ENCODE data around the gene USP4. TPM values are rescaled to one million over a fixed set of nuclear protein-coding genes. Genes with fewer than 3 reads are reported as not detected.

Gene USP4
- total RNA-seq, 1 experiment from 2014 or later = 37.8 TPM

- Histone ChIP-seq H3K36me3 (ENCODE audit: control insufficient read depth, insufficient read depth, low read length) (no peaks in the 10 kb centered on the region), H3K27me3 (replicated peaks; ENCODE audit: control insufficient read depth, insufficient read depth, low read length) (no peaks in the 10 kb centered on the region), H3K4me3 (ENCODE audit: low read depth, low read length) (no peak overlapping the region), H3K4me1 (0 out of 2 replicates have a peak, but pooled peaks cover 4% of the 10 kb centered on the region), H3K9me3 (no peaks in the 10 kb centered on the region)
- no peak for DNase-seq
- TF ChIP-seq CTCF (IDR thresholded peaks at IDR 0.05; ENCODE audit: insufficient read depth in 1 of 2, low read depth in 1 of 2, low read length in 1 of 2, severe bottlenecking in 1 of 2, unreplicated experiment in 1 of 2) = no peak
- intact Hi-C loops (cut with micrococcal nuclease; ENCODE audit: unreplicated experiment) = no loop called here
- no peak overlapping the region for H3K4me3 Mint-ChIP-seq (ENCODE audit: unreplicated experiment)
- H3K9me3 Mint-ChIP-seq (ENCODE audit: unreplicated experiment) = no peaks in the 10 kb centered on the region
- POLR2A ChIA-PET = no interaction called here
- CTCF ChIA-PET = no interaction called here
- H3K4me1 Mint-ChIP-seq (ENCODE audit: low read depth, unreplicated experiment) = peaks cover 19% of the 10 kb centered on the region
- no peak overlapping the region for H3K27ac Mint-ChIP-seq (ENCODE audit: unreplicated experiment)
- H3K36me3 Mint-ChIP-seq (ENCODE audit: insufficient read depth, unreplicated experiment) = peaks cover 10% of the 10 kb centered on the region
- no peaks in the 10 kb centered on the region for H3K27me3 Mint-ChIP-seq (ENCODE audit: insufficient read depth, unreplicated experiment)
- no TSS peak for BruUV-seq (replicated peaks)
Measured at GRCh38 chr3:49343163-49343562, 3.3 kb upstream of the USP4 start.

- TF ChIP-seq CTCF (IDR thresholded peaks at IDR 0.05; ENCODE audit: insufficient read depth in 1 of 2, low read depth in 1 of 2, low read length in 1 of 2, severe bottlenecking in 1 of 2, unreplicated experiment in 1 of 2) = no peak
- Mint-ChIP-seq H3K9me3 (ENCODE audit: unreplicated experiment) (no peaks in the 10 kb centered on the region), H3K27ac (ENCODE audit: unreplicated experiment) (peak overlapping the region; percentile 79), H3K36me3 (ENCODE audit: insufficient read depth, unreplicated experiment) (peaks cover 10% of the 10 kb centered on the region), H3K27me3 (ENCODE audit: insufficient read depth, unreplicated experiment) (no peaks in the 10 kb centered on the region), H3K4me1 (ENCODE audit: low read depth, unreplicated experiment) (peaks cover 19% of the 10 kb centered on the region), H3K4me3 (ENCODE audit: unreplicated experiment) (peak overlapping the region; percentile 22)
- H3K27me3 ChIP-seq (replicated peaks; ENCODE audit: control insufficient read depth, insufficient read depth, low read length) = no peaks in the 10 kb centered on the region
- CTCF ChIA-PET = no interaction called here
- intact Hi-C loops (cut with micrococcal nuclease; ENCODE audit: unreplicated experiment) = no loop called here
- H3K36me3 ChIP-seq (ENCODE audit: control insufficient read depth, insufficient read depth, low read length) = no peaks in the 10 kb centered on the region
- no peak overlapping the region for H3K4me3 ChIP-seq (ENCODE audit: low read depth, low read length)
- no peak for DNase-seq
- no TSS peak for BruUV-seq (replicated peaks)
- POLR2A ChIA-PET = no interaction called here
- H3K9me3 ChIP-seq = no peaks in the 10 kb centered on the region
- 0 out of 2 replicates have a peak, but pooled peaks cover 4% of the 10 kb centered on the region for H3K4me1 ChIP-seq
Measured at GRCh38 chr3:49341996-49342395, 2.1 kb upstream of the USP4 start.

GRCh38 chr3:49339581-49339940, 292 bp downstream of the USP4 start:
- H3K4me3 Mint-ChIP-seq (ENCODE audit: unreplicated experiment) = peak overlapping the region; percentile 91

More at GRCh38 chr3:49339581-49339940, 292 bp downstream of the USP4 start:
- TF ChIP-seq CTCF (IDR thresholded peaks at IDR 0.05; ENCODE audit: insufficient read depth in 1 of 2, low read depth in 1 of 2, low read length in 1 of 2, severe bottlenecking in 1 of 2, unreplicated experiment in 1 of 2) = no peak
- ChIA-PET POLR2A (interaction anchor here (0.5 to 2.2 kb wide), 12 partner anchors 11 to 332 kb away, joined by 3 to 34 read pairs (median 10); partner anchors contain the start of genes DAG1, GPX1, LAMB2 and NICN1), CTCF (interaction anchor here (0.6 to 1.9 kb wide), 26 partner anchors 9 to 1464 kb away, joined by 3 to 60 read pairs (median 6); partner anchors contain the start of genes AMT, KLHDC8B, NICN1 and QRICH1)
- intact Hi-C loops (cut with micrococcal nuclease; ENCODE audit: unreplicated experiment) = no loop called here
- peak overlapping the region; percentile 73 for H3K4me3 ChIP-seq (ENCODE audit: low read depth, low read length)
- peaks cover 13% of the 10 kb centered on the region for H3K4me1 Mint-ChIP-seq (ENCODE audit: low read depth, unreplicated experiment)
- 0 out of 2 replicates have a peak, but pooled peaks cover 4% of the 10 kb centered on the region for H3K4me1 ChIP-seq
- H3K36me3 Mint-ChIP-seq (ENCODE audit: insufficient read depth, unreplicated experiment) = peaks cover 29% of the 10 kb centered on the region
- H3K36me3 ChIP-seq (ENCODE audit: control insufficient read depth, insufficient read depth, low read length) = no peaks in the 10 kb centered on the region
- H3K9me3 ChIP-seq = no peaks in the 10 kb centered on the region
- peak overlapping the region; percentile 90 for H3K27ac Mint-ChIP-seq (ENCODE audit: unreplicated experiment)
- no peaks in the 10 kb centered on the region for H3K27me3 ChIP-seq (replicated peaks; ENCODE audit: control insufficient read depth, insufficient read depth, low read length)
- BruUV-seq (replicated peaks) = no TSS peak
- no peaks in the 10 kb centered on the region for H3K9me3 Mint-ChIP-seq (ENCODE audit: unreplicated experiment)
- peak; percentile 64 for DNase-seq
- no peaks in the 10 kb centered on the region for H3K27me3 Mint-ChIP-seq (ENCODE audit: insufficient read depth, unreplicated experiment)
